Epithelial cell of esophagus (primary cell): ENCODE results near the gene ZC3H12A.

Experiments used
- DNase-seq: peaks from one replicate; pipeline ENCODE4 v3.0.0; 2010; ENCODE audit warnings: low read depth
- H3K4me3 ChIP-seq: 2 replicates; pipeline ENCODE4 v1.5.1; 2011; ENCODE audit warnings: mild to moderate bottlenecking, low read length, control low read depth
- CTCF ChIP-seq: IDR thresholded peaks from 2 replicates; pipeline ENCODE4 v1.5.1; 2011; ENCODE audit warnings: low read depth, mild to moderate bottlenecking, low read length, control low read depth, inconsistent platforms; ENCODE audit not compliant: insufficient read depth; ENCODE audit errors: missing control alignments

Gene ZC3H12A

DNA sequence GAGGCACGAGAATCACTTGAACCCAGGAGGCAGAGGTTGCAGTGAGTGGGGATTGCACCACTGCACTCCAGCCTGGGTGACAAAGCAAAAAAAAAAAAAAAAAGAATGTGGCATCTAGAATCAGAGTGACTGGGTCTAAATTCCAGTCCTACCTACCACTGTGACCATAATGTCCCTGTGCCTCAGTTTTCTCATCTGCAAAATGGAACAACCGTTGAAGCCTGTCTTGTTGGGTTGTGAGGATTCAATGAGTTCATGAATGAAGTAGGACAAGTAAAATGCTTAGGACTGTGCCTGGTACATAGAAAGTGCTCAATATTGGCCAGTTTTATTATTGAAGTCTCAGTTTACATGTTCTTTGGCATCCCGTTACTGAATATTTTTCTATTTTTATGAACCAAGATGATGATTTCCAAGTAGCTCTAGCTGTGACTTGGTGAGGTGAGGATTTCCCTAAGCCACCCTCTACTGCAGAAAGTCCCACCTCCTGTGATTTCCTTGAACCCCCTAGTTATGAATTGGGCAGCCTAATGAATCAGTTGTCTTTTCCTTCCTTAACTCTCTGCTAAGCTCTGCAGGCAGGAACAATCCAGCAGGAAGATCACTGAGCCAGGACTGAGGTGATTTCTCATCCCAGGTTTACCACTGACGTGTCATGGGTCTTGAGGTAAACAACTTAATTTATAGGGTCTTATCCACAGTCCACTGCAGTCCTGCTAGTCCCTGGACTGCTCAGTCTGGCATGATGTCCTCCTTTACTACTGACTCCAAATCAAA, 59.1 kb downstream of the ZC3H12A start:
- TF ChIP-seq CTCF, result no peak
- DNase-seq, result peak; percentile 27
- H3K4me3 ChIP-seq, result no peak overlapping the region
